ENCODE measurements around the gene RAF1.
A peak's percentile ranks its signal among the peaks of the same experiment; 100 is the strongest.
"Not testable (repeated sequence)": the region's sequence is repeated elsewhere in the genome, so short reads cannot be mapped to it uniquely, and the experiment has no call there.

The RAF1 gene

DNA sequence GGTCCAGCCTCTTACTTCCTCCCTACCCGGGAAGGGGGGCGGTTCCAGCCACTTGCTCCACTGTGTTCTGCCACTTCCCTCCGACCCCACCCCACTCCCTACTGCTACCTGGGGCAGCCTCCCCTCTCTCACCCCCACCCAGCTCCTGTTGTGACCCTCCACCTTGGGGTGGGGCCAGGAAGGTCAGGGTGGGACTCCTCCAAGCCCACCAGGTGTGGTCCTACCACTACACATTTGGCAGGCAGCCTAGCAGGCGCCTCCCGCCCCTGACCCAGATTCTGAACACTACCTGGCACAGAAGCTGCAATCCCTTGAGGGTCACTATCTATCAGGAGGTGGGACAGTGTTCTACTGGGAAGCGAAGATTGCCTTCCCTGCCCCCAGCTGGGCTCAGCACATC lies 13.7 kb upstream of the RAF1 start:
- DNase-seq (ENCODE audit: low read depth in 2 of 2) = no peak

DNA sequence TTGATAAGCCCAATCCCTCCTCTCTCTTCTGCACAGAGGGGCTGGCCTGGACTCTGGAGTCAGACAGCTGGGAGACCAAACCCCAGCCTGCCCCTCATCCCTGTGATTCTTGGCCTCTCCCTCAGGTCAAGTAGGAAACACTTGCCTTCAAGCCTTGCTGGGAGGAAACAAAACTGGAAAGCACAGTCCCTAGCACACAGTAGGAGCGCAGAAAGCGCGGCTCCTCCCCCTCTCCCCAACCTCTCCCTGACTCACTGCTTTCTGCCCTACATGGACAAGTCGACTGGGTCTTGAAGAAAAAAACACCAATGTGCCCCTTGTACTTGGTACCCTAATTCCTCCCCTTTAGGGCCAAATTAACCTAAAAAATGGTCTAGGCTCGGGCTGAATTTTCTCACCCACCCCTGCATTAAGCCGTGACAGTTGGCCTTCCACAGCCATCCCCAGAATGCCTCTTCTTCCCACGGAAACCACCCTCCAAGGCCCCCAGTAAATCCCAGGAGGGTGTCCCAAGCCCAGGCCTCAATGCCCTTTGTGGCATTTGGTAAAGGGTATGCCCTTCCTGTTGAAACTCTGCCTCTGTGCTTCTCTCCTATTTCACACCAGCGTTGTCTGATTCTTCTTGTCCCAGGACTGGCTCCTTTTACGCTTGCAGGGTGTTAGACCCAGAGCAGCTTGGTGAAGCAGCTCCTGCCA lies 11.3 kb upstream of the RAF1 start:
- DNase-seq (ENCODE audit: low read depth in 2 of 2) = no peak

DNA sequence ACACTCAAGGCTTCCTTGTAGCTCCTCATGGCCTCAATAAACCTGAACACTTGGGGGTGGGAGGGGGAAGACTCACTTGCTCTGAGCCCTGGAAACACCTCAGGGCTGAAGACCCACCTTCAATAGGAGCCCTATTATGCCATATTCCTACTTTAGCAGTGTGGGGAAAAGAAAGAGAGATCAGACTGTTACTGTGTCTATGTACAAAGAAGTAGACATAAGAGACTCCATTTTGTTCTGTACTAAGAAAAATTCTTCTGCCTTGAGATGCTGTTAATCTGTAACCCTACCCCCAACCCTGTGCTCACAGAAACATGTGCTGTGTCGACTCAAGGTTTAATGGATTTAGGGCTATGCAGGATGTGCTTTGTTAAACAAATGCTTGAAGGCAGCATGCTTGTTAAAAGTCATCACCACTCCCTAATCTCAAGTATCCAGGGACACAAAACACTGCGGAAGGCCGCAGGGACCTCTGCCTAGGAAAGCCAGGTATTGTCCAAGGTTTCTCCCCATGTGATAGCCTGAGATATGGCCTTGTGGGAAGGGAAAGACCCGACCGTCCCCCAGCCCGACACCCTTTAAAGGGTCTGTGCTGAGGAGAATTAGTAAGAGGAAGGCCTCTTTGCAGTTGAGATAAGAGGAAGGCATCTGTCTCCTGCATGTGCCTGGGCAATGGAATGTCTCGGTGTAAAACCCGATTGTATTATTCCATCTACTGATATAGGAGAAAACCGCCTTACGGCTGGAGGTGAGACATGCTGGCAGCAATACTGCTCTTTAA lies 10.2 kb upstream of the RAF1 start:
- DNase-seq (ENCODE audit: low read depth in 2 of 2) = not testable (repeated sequence)

DNA sequence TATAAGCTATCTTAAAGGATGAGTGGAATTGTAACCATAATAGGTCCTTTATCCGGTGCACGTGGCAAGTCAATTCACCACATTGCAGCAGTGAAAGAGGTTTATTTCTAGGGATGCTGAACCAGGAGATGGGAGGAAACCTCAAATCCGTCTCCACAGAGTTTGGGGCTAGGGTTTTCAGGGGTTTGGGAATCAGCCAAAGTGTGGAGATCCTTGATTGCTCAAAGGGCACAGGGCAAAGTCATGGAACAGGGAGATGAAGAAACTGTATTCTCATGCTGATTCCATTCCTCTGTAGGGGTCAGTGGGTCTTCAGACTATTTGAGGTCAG lies 7.2 kb upstream of the RAF1 start:
- DNase-seq (ENCODE audit: low read depth in 2 of 2) = no peak

DNA sequence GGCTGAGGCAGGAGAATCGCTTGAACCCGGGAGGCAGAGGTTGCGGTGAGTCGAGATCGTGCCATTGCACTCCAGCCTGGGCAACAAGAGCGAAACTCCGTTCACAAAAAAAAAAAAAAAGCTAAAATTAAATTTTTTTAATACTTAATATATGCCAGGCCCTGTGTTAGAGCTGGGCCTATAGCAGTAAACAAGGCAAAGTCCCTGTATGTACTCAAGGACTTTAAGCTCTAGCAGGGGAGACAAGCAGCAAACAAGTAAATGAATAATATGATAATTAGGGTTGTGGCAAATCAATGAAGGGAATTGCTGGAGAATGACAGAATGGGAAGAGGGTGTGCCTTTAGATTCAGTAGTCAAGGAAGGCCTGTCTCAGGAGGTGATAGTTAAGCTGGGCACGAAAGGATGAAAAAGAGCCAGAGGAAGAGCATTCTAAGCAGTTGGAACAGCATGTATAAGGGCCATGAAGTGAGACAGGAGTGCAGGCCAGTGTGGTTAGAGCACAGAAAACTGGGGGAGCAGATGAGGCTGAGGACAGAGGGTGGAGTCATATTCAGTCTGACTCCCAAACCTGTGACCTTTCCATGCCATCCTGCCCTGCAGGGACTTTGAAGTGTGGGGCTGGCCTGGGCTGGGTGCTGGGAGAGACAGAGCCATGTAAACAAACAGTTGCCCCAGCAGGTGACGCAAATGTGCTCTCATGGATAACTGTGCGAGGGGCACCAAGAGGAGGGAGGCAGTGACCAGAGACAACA lies 6.6 kb upstream of the RAF1 start:
- no peak for DNase-seq (ENCODE audit: low read depth in 2 of 2)

DNA sequence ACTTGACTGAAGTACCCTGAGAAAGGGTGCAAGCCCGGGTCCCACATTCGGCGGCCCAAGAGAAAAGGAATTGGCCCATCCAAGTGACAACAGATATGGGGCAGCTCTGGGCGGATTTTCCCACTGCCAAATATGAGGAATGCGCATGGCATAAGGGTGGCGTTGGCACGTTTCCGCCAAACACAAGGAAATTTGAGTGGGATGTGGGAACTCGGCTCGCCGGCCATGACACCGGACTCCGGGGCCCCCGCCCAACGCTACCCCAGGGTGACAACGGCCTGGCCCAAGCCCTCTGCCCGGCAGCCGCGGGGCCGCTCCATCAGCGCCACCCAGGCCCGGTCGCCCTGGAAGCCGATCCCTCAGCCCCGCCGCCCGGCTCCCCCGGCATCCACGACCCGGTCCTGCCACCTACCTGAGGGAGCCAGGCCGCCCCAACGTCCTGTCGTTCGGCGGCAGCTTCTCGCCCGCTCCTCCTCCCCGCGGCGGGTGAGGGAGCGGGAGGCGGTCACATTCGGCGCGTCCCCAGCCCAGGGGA lies 449 bp downstream of the RAF1 start:
- DNase-seq (ENCODE audit: low read depth in 2 of 2) = no peak

DNA sequence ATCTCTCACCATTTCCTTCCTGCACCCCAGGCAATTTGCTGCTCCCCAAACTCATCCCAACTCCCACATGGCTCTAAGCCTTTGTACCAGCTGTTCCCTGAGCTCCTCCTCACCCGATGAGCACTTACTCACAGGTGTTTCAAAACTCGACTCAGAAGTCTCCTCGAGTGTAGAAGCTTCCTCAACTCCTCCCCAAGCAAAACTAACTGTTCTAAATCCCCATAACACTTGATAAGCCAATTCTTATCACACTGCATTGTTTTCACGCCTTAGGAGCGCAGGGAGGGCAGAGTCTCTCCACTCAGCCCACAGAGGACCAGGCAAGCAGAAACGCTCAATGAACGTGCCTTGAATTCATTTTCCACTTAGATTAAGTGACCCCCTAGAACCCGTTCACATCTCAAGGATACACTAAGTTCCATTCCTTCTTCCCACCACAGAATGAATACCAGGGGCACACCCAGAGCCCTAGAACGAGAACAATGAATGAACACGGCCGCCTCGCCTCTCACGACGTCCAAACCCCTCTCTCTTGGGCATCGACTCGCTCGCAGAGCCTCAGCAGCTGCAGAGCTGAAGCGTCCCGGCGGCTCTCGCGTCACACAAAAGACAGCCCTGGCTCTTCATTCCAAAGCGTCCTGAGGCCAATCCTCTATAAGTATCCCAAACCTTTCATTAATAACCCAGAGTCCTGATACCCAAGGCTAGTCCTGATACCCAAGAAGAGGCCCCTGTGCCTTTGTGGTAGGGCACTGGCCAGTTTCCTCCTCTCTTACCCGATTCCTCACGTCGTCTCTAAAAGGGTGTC lies 1.1 kb downstream of the RAF1 start:
- DNase-seq (ENCODE audit: low read depth in 2 of 2) = no peak

DNA sequence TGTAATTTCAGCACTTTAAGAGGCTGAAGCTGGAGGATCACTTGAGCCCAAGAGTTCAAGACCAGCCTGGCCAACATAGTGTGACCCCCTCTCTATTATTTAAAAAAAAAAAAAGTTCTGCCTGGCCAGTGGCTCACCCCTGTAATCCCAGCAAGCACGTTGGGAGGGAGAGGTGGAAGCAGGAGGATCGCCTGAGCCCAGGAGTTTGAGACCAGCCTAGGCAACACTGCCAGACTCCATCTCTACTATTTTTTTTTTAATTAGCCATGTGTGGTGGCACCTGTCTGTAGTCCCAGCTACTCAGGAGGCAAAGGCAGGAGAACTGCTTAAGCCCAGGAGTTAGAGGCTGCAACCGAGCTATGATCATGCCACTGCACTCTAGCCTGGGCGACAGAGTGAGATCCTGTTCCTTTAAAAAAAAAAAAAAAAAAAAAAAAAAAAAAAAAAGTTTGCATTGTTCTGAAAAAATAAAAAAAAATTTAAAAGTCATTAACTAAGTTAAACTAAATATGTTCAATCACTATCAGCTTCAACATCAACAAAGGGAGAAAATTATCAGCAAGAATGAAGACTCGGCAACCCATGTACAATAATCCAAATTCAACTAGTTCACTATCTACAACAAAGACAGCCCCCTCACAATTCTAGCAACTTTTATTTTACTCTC lies 1.9 kb downstream of the RAF1 start:
- no peak for DNase-seq (ENCODE audit: low read depth in 2 of 2)

DNA sequence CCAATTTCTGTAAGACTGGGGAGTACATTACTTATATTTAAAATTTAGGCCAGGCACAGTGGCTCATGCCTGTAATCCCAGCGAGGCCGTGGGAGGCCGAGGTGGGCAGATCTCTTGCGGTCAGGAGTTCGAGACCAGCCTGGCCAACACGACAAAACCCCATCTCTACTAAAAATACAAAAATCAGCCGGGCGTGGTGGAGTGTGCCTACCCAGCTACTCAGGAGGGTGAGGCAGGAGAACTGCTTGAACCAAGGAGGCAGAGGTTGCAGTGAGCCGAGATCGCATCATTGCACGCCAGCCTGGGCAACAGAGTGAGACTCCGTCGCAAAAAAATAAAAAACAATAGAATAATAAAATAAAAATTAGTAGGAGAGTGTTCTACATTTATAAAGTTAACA lies 2.5 kb downstream of the RAF1 start:
- not testable (repeated sequence) for DNase-seq (ENCODE audit: low read depth in 2 of 2)

DNA sequence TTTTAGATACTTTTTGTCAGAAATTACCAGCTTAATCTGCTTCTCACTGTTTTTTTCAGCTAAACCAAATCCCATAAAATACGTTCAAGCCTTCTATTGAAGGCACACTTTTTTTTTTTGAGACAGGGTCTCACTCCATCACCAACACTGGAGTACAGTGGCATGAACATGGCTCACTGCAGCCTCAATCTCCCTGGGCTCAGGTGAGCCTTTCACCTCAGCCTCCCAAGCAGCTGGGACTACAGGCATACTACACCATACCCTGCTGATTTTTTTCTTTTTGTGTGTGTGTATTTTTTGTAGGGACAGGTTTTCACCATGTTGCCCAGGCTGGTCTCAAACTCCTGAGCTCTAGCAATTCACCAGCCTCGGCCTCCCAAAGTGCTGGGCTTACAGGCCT lies 3.7 kb downstream of the RAF1 start:
- DNase-seq (ENCODE audit: low read depth in 2 of 2) = no peak

DNA sequence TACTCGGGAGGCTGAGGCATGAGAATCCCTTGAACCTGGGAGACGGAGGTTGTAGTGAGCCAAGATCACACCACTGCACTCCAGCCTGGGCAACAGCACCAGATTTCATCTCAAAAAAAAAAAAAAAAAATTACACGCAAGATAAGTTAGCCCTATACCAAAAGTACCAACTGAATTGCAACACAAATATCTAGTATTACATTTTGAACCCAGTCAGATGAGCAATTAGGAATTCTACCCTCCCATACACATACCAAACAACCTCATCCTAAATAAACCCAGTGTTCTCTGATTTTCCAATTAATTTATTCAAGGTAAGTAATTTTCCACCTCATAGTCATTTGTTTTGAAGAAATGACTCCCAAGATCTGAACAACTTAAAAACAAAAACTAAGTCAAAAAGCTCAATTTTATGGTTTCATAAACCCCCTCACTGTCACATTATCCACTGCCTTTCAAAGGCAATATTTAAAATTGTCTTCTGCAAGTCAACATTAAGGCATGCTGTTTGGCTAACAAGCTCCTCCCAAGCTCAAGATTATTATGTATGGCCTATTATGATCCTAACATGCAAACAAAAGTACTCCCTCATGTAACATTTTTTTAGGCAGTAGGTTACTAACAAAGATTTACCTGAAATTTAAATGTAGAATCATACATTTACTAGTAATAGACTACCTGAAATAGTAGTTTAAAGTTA lies 4.5 kb downstream of the RAF1 start:
- no peak for DNase-seq (ENCODE audit: low read depth in 2 of 2)

DNA sequence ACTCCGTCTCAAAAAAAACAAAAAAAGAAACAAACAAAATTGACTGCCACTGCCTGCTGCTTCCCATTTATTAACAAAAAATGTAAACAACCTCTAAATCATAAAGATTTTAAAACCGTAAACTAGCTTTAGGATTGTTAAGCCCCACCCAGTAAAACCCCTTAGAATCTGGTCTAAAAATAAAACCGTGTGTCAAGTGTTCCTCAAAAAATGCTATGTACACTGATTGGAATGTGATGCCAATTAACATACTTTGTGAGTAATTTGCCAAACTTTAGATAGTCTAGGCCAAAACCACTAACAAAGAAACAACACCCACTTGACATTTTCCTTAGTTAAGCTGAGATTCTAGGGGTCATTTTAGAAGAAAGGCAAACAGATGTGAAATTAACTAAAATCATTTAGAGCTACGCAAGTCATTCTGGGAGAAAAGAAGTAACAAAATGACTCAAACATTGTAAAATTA lies 5.3 kb downstream of the RAF1 start:
- DNase-seq (ENCODE audit: low read depth in 2 of 2) = peak; percentile 81 to 82

DNA sequence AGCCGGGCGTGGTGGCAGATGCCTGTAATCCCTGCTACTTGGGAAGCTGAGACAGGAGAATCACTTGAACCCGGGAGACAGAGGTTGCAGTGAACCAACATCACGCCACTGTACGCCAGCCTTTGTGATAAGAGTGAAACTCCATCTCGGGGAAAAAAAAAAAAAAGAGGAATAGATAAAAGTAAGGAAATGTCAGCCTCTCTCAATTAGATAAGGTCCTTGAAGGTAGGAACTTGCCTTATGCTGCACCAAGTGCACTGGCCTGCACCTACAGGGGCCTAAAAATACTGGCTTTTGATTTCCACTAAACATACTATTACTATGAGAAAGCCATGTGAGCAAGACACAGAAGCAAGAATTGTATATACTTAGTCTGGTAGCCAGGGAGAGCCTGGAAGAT lies 7.1 kb downstream of the RAF1 start:
- no peak for DNase-seq (ENCODE audit: low read depth in 2 of 2)

DNA sequence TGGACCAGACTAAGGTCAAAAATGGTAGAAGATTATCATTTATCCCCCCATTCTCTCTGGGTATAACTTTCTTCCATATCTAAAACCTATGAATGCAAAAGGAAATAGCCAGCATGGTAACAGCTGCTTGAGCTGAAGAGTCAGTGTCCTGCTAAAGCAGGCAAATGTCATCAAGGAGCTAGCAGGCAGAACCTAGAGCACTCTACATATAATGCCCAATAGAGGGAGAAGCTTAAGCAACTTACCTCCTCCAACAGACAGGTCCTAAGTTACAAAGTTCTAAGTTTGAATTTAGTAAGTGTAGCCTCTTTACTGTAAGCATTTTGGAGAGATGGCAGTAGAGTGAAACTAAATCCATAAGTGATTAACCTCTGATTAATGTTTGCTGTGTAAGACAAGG lies 7.7 kb downstream of the RAF1 start:
- no peak for DNase-seq (ENCODE audit: low read depth in 2 of 2)

DNA sequence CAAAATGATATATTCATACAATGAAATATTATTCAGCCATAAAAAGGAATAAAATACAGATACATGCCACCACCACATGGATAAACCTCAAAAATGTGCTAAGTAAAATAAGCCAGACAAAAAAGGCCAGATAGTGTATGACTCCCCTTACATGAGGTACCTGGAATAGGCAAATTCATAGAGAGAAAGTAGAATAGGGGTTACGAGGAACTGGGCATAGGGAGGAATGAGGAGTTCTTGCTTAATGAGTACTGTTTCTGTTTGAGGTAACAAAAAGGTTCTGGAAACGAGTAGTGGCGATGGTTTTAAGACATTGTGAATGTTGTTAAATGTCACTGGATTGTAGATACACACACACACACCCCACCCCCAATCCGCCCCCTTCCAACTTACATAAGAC lies 8.2 kb downstream of the RAF1 start:
- DNase-seq (ENCODE audit: low read depth in 2 of 2) = no peak

DNA sequence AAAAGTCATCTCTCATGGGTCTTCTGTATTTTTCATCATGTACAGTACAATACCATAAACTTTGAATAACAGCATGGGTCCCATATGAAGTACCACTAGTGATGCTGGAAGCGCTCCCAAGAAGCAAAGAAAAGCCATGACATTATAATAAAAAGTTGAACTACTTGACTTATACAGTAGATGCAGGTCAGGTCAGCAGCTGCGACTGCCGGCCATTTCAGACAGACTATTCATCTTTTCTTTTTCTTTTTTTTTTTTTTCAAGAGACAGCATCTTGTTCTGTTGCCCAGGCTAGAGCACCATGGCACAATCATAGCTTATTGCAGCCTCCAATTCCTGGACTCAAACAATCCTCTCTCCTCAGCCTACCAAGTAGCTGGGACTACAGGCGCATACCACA lies 10.2 kb downstream of the RAF1 start:
- DNase-seq (ENCODE audit: low read depth in 2 of 2) = no peak

DNA sequence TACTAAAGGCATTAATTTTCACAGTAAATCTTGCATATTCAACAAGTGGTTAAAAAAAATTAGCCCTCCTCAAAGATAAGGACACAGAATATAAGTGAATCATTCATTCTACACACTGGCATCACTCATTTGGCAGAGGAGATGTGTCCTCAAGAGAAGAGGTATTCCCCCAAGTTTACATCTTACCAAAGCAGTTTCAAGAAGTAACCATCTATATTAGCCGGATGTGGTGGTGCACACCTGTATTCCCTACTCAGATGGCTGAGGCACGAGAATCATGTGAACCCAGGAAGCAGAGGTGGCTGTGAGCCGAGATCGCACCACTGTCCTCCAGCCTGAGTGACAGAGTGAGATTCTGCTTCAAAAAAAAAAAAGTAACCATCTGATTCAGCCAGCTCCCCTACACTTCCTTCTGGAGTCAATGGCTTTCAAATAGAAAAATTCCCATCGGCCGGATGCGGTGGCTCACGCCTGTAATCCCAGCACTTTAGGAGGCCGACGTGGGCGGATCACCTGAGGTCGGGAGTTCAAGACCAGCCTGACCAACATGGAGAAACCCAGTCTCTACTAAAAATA lies 15.4 kb downstream of the RAF1 start:
- no peak for DNase-seq (ENCODE audit: low read depth in 2 of 2)

DNA sequence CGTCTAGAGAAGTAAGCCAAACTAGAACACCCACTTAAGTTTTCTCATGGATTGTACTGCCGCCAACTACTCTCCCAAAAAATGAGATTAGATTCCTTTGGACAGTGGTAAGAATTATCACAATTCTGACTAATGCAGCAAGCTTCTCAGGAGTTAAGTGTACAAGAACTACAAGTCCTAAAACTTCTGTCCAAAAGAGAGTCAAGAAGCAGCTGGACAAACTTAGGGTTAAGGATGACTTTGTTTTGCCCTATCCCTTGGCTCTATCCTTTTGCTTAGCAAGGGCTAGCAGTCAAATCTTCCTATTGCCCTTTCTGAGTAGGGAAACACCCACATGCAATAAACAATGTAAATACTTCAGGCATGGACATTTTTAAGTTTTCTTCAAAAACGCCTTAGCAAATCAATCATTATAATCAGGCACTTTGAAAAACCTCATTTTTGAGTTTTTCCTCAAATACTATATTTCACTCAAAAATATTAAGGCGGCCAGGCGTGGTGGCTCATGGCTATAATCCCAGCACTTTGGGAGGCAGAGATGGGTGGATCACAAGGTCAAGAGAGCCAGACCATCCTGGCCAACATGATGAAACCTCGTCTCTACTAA lies 19.5 kb downstream of the RAF1 start:
- DNase-seq (ENCODE audit: low read depth in 2 of 2) = no peak

DNA sequence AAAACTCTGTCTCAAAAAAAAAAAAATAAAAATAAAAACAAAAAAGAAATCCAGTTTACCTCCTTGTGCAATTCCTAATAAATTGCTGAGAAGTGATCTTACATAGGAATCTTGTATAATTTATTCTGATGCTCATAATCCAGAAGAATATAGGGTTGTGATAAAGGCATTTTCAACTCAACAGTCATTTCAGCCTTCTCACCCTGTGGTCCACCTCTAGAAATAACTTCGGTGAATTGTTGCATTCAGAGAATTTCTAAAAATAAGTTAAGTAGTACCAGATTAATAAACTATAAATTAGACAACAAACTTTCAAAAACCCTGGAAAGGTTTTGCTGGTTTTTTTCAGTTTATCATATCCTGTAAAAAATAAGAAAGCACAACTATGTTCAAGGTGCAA lies 20.2 kb downstream of the RAF1 start:
- DNase-seq (ENCODE audit: low read depth in 2 of 2) = no peak

DNA sequence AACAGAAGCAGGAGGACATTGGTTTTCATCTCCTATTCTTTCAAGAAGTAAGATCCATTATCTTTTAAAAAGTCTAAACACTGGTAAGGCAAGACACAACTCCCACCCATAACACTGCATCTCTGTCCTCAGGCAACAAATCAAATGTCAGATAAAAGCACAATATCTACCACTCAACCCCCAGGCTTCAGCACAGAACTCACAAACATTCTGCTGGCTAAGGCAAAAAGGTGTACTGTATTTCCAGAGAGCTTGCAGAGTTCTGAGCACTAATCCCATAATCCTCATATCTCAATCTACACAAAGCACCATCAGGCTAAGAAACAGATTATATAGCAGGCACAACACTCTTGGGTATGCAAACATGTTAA lies 20.9 kb downstream of the RAF1 start:
- DNase-seq (ENCODE audit: low read depth in 2 of 2) = no peak
